SK-N-MC (cell line): ENCODE data around the gene CYP26C1.

Experiments used
- EZH2 ChIP-seq: fragments of 200-600 bp; sonication (generic); IDR thresholded peaks from one replicate; pipeline ENCODE4 v1.6.1; 2017; ENCODE audit warnings: antibody characterized with exemption
- POLR2AphosphoS5 ChIP-seq: IDR thresholded peaks from 2 replicates; pipeline ENCODE4 v1.6.1; 2012; ENCODE audit warnings: mild to moderate bottlenecking, low read depth, low read length, borderline replicate concordance

DNA sequence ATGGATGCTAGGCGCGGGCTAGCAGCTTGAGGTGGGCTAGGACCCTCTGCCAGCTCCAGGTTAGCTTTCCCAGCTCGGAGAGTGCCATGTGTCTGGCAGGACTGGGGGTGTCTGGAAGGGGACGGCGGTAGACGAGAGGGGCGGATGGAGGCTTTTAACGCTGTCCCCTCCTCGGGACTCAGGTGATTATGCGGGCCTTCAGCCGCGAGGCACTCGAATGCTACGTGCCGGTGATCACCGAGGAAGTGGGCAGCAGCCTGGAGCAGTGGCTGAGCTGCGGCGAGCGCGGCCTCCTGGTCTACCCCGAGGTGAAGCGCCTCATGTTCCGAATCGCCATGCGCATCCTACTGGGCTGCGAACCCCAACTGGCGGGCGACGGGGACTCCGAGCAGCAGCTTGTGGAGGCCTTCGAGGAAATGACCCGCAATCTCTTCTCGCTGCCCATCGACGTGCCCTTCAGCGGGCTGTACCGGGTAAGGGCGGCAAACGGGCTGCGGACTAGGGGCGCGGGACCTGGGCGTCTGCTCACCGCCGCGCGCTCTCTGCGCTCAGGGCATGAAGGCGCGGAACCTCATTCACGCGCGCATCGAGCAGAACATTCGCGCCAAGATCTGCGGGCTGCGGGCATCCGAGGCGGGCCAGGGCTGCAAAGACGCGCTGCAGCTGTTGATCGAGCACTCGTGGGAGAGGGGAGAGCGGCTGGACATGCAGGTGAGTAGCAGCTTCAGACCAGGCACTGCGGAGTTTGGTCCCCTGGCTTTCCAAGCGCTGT, 14.2 kb downstream of the CYP26C1 start:
- TF ChIP-seq EZH2: no peak
- no peak for TF ChIP-seq POLR2AphosphoS5
